HG03280 (cell line): ENCODE results near the gene DPF3.
"Not testable (repeated sequence)": the region's sequence is repeated elsewhere in the genome, so short reads cannot be mapped to it uniquely, and the experiment has no call there.

Experiments
- ATAC-seq: cut with Tn5 transposase; IDR thresholded peaks from one replicate; pipeline ENCODE4 v1.9.1; 2021; ENCODE audit warnings: mild to moderate bottlenecking, moderate library complexity; ENCODE audit not compliant: unreplicated experiment

DPF3 gene

GRCh38 chr14:72881543-72881942, 12.4 kb downstream of the DPF3 start:
- ATAC-seq, result no peak

- ATAC-seq, result no peak
Observed at GRCh38 chr14:72880820-72881219, 13.1 kb downstream of the DPF3 start.

- no peak for ATAC-seq
Observed at GRCh38 chr14:72880164-72880563, 13.7 kb downstream of the DPF3 start.

GRCh38 chr14:72879431-72879830, 14.5 kb downstream of the DPF3 start:
- ATAC-seq, result no peak

GRCh38 chr14:72878746-72879145, 15.2 kb downstream of the DPF3 start:
- ATAC-seq, result no peak

- ATAC-seq, result no peak
Observed at GRCh38 chr14:72876710-72877063, 17.2 kb downstream of the DPF3 start.

- no peak for ATAC-seq
Observed at GRCh38 chr14:72876005-72876709, 17.7 kb downstream of the DPF3 start.

- not testable (repeated sequence) for ATAC-seq
Observed at GRCh38 chr14:72870878-72871277, 23.0 kb downstream of the DPF3 start.

- no peak for ATAC-seq
Observed at GRCh38 chr14:72869407-72870329, 24.2 kb downstream of the DPF3 start.

- ATAC-seq, result no peak
Observed at GRCh38 chr14:72868500-72868899, 25.4 kb downstream of the DPF3 start.

GRCh38 chr14:72864712-72865365, 29.1 kb downstream of the DPF3 start:
- ATAC-seq, result no peak

GRCh38 chr14:72863216-72864006, 30.5 kb downstream of the DPF3 start:
- no peak for ATAC-seq

GRCh38 chr14:72856530-72857266, 37.2 kb downstream of the DPF3 start:
- ATAC-seq, result no peak

- no peak for ATAC-seq
Observed at GRCh38 chr14:72855913-72856312, 38.0 kb downstream of the DPF3 start.

- no peak for ATAC-seq
Observed at GRCh38 chr14:72852194-72852593, 41.7 kb downstream of the DPF3 start.

- ATAC-seq, result no peak
Observed at GRCh38 chr14:72851635-72852034, 42.3 kb downstream of the DPF3 start.

- ATAC-seq, result no peak
Observed at GRCh38 chr14:72850360-72850759, 43.5 kb downstream of the DPF3 start.

GRCh38 chr14:72849222-72849621, 44.7 kb downstream of the DPF3 start:
- no peak for ATAC-seq

- no peak for ATAC-seq
Observed at GRCh38 chr14:72847721-72848120, 46.2 kb downstream of the DPF3 start.

- ATAC-seq, result no peak
Observed at GRCh38 chr14:72845683-72846082, 48.2 kb downstream of the DPF3 start.
